Liver (tissue), 9 donors: ENCODE results near the gene IPPK. TPM values are rescaled to one million over a fixed set of nuclear protein-coding genes. Genes with fewer than 3 reads are reported as not detected.
A peak's percentile ranks its signal among the peaks of the same experiment; 100 is the strongest.

ENCODE experiments used
- DNase-seq: peaks from one replicate; pipeline ENCODE4 v3.0.0-alpha.2; 2017; ENCODE audit warnings: low spot score
- H3K27ac ChIP-seq, 2 donors: one replicate each; pipeline ENCODE4 v1.7.0; 2013; ENCODE audit warnings: inconsistent platforms in 2 of 2, low read length in 2 of 2, control low read depth in 1 of 2, low read depth in 1 of 2, mild to moderate bottlenecking in 1 of 2
- H3K27me3 ChIP-seq, 4 donors: one replicate each; pipeline versions ENCODE4 v1.6.1 to v1.7.0; 2013; ENCODE audit warnings: low read length in 3 of 4, inconsistent platforms in 1 of 4, mild to moderate bottlenecking in 1 of 4, moderate library complexity in 1 of 4; ENCODE audit not compliant: control insufficient read depth in 4 of 4, insufficient read depth in 4 of 4
- H3K36me3 ChIP-seq, 4 donors: one replicate each; pipeline versions ENCODE4 v1.6.1 to v1.7.0; 2013; ENCODE audit warnings: low read length in 3 of 4, mild to moderate bottlenecking in 3 of 4, low read depth in 1 of 4, moderate library complexity in 1 of 4; ENCODE audit not compliant: control insufficient read depth in 4 of 4, insufficient read depth in 3 of 4
- H3K4me1 ChIP-seq, 4 donors: one replicate each; pipeline versions ENCODE4 v1.6.1 to v1.7.0; 2013; ENCODE audit warnings: low read length in 3 of 4, mild to moderate bottlenecking in 3 of 4, moderate library complexity in 1 of 4; ENCODE audit not compliant: control insufficient read depth in 4 of 4, insufficient read depth in 4 of 4
- H3K4me3 ChIP-seq, 3 donors: one replicate each; pipeline versions ENCODE4 v1.6.1 to v1.7.0; 2013; ENCODE audit warnings: low read length in 3 of 3, control low read depth in 1 of 3, low read depth in 1 of 3, mild to moderate bottlenecking in 1 of 3
- H3K9ac ChIP-seq, 2 donors: one replicate each; pipeline ENCODE4 v1.7.0; 2013; ENCODE audit warnings: low read length in 2 of 2, mild to moderate bottlenecking in 2 of 2, moderate library complexity in 2 of 2, control low read depth in 1 of 2, low read depth in 1 of 2
- H3K9me3 ChIP-seq, 4 donors: one replicate each; pipeline versions ENCODE4 v1.6.1 to v1.7.0; 2013; ENCODE audit warnings: low read length in 3 of 4; ENCODE audit not compliant: control insufficient read depth in 4 of 4
- ATF3 ChIP-seq: IDR thresholded peaks from 2 replicates; pipeline ENCODE4 v1.6.1; 2016; ENCODE audit warnings: antibody characterized with exemption
- CTCF ChIP-seq: fragments of 150-350 bp; IDR thresholded peaks from 2 replicates; pipeline ENCODE4 v1.5.1; 2017; ENCODE audit warnings: improper control_type of control experiment, low read depth, low read length; ENCODE audit not compliant: missing input control
- GABPA ChIP-seq, 2 donors: IDR thresholded peaks in 1 of 2; conservative IDR thresholded peaks in 1 of 2; 2 replicates each; pipeline ENCODE4 v1.6.1; 2016; ENCODE audit warnings: antibody characterized with exemption in 2 of 2, mild to moderate bottlenecking in 1 of 2, moderate library complexity in 1 of 2
- MAX ChIP-seq: IDR thresholded peaks from 2 replicates; pipeline ENCODE4 v1.6.1; 2016; ENCODE audit warnings: antibody characterized with exemption
- RAD21 ChIP-seq, 2 donors: IDR thresholded peaks; 2 replicates each; pipeline ENCODE4 v1.6.1; 2016; ENCODE audit warnings: antibody characterized with exemption in 2 of 2, mild to moderate bottlenecking in 2 of 2
- REST ChIP-seq: IDR thresholded peaks from 2 replicates; pipeline ENCODE4 v1.6.1; 2016; ENCODE audit warnings: antibody characterized with exemption, mild to moderate bottlenecking
- SP1 ChIP-seq: IDR thresholded peaks from 2 replicates; pipeline ENCODE4 v1.6.1; 2018; ENCODE audit warnings: antibody characterized with exemption, mild to moderate bottlenecking
- ZBTB33 ChIP-seq: IDR thresholded peaks from 2 replicates; pipeline ENCODE4 v1.6.1; 2016; ENCODE audit warnings: antibody characterized with exemption
- WGBS: extraction: QIAGEN DNeasy Blood & Tissue Kit; methylation state at CpG from one replicate; pipeline ENCODE4 v1.1.7; 2013; 5-methylcytosine and 5-hydroxymethylcytosine counted together
- polyA plus RNA-seq, 2 donors: library from polyadenylated mRNA; stranded (reverse) in 1 of 2; unstranded in 1 of 2; fragments of 200-250 nt in 1 of 2; fragments of >200 nt in 1 of 2; fragmentation: Nextera tagmentation in 1 of 2; extraction: Ambion mirVana in 1 of 2; gene quantifications; one replicate each; pipeline versions ENCODE4 v1.2.1 to v1.2.3, GENCODE V29; 2013 to 2015
- total RNA-seq, 2 donors: library from RNA; depleted of rRNA; stranded (reverse); fragments of >200 nt; gene quantifications; one replicate each; pipeline ENCODE4 v1.2.3, GENCODE V29; 2014
- donor health status: healthy.
- donor health status: healthy.
- donor health status: healthy.
- donor health status: healthy.
- donor health status: healthy.

The IPPK gene
- total and polyA plus RNA-seq, 4 donors, result 2.1 to 5.9 (median 3.6) TPM

GRCh38 chr9:92716557-92716956 is 46.6 kb upstream of the IPPK start:
- WGBS, result 35% methylated on average over 4 of the region's 4 CpGs

GRCh38 chr9:92715488-92716231 is 45.7 kb upstream of the IPPK start:
- Histone ChIP-seq H3K4me3 (no peak overlapping the region), H3K9me3 (no peaks in the 10 kb centered on the region), H3K36me3 (peaks cover 15 to 66% (median 42%) of the 10 kb centered on the region in 4 donors), H3K9ac (no peak overlapping the region), H3K27ac (no peak overlapping the region), H3K4me1 (peaks cover 0 to 4% (median 0%) of the 10 kb centered on the region in 4 donors), H3K27me3 (no peaks in the 10 kb centered on the region)
- peak; percentile 30 for DNase-seq
- 82% methylated on average over 17 of the region's 17 CpGs for WGBS
- TF ChIP-seq GABPA (IDR thresholded peaks at IDR 0.05 in 1 of 2, conservative IDR thresholded peaks at IDR 0.05 in 1 of 2) (no peak), CTCF (no peak), SP1 (no peak), ATF3 (no peak), REST (no peak), RAD21 (IDR thresholded peaks at IDR 0.05) (no peak), MAX (no peak)

More at GRCh38 chr9:92716557-92716956, 46.6 kb upstream of the IPPK start:
- DNase-seq, result peak; percentile 84
- Histone ChIP-seq H3K27ac (no peak overlapping the region), H3K27me3 (no peaks in the 10 kb centered on the region), H3K36me3 (peaks cover 15 to 74% (median 42%) of the 10 kb centered on the region in 4 donors), H3K4me3 (no peak overlapping the region), H3K4me1 (peaks cover 0 to 4% (median 0%) of the 10 kb centered on the region in 4 donors), H3K9ac (no peak overlapping the region), H3K9me3 (no peaks in the 10 kb centered on the region)
- peak; percentile 77 for TF ChIP-seq CTCF
- no peak for TF ChIP-seq GABPA (IDR thresholded peaks at IDR 0.05 in 1 of 2, conservative IDR thresholded peaks at IDR 0.05 in 1 of 2)
- TF ChIP-seq RAD21 (IDR thresholded peaks at IDR 0.05), result peak; percentile 75 to 88
- TF ChIP-seq ZBTB33, result no peak
- TF ChIP-seq ATF3, result no peak
